GM23338 (cell line): ENCODE results near the gene SUGCT. TPM values are rescaled to one million over a fixed set of nuclear protein-coding genes. Genes with fewer than 3 reads are reported as not detected.

Experiments
- ATAC-seq: fragments of 200-7000 bp; cut with Tn5 transposase; 3 replicates; pipeline ENCODE4 v1.9.1; 2020
- DNase-seq: peaks from one replicate; pipeline ENCODE4 v3.0.0-alpha.2; 2015; ENCODE audit warnings: low spot score
- H2AFZ ChIP-seq: fragments of 200-600 bp; sonication (generic); 2 replicates; pipeline ENCODE4 v1.8.0; 2016; ENCODE audit warnings: antibody characterized with exemption, mild to moderate bottlenecking, moderate library complexity
- H3F3A ChIP-seq: fragments of 200-600 bp; sonication (generic); replicated peaks from 2 replicates; pipeline ENCODE4 v1.8.0; 2017; ENCODE audit warnings: antibody characterized with exemption, mixed run types, low read depth
- H3K27ac ChIP-seq: fragments of 200-600 bp; sonication (generic); 2 replicates; pipeline ENCODE4 v1.6.1; 2016; ENCODE audit warnings: low read depth
- H3K27me3 ChIP-seq: fragments of 200-600 bp; sonication (generic); 2 replicates; pipeline ENCODE4 v1.8.0; 2016; ENCODE audit warnings: mild to moderate bottlenecking, mixed run types, moderate library complexity; ENCODE audit not compliant: insufficient read depth
- H3K36me3 ChIP-seq: fragments of 200-600 bp; sonication (generic); 2 replicates; pipeline ENCODE4 v1.8.0; 2016; ENCODE audit warnings: mild to moderate bottlenecking; ENCODE audit not compliant: insufficient read depth
- H3K4me1 ChIP-seq: fragments of 200-600 bp; sonication (generic); 2 replicates; pipeline ENCODE4 v1.8.0; 2016; ENCODE audit warnings: mild to moderate bottlenecking, moderate library complexity; ENCODE audit not compliant: insufficient read depth
- H3K4me2 ChIP-seq: fragments of 200-600 bp; sonication (generic); 2 replicates; pipeline ENCODE4 v1.7.1; 2017; ENCODE audit warnings: mixed run types
- H3K4me3 ChIP-seq: fragments of 200-600 bp; sonication (generic); 2 replicates; pipeline ENCODE4 v1.6.1; 2016; ENCODE audit warnings: mixed run types
- H3K79me2 ChIP-seq: fragments of 200-600 bp; sonication (generic); replicated peaks from 2 replicates; pipeline ENCODE4 v1.8.0; 2017; ENCODE audit warnings: mild to moderate bottlenecking; ENCODE audit not compliant: insufficient read depth
- H3K9me2 ChIP-seq: fragments of 200-600 bp; sonication (generic); 2 replicates; pipeline ENCODE4 v1.8.0; 2017; ENCODE audit not compliant: insufficient read depth
- H4K20me1 ChIP-seq: fragments of 200-600 bp; sonication (generic); replicated peaks from 2 replicates; pipeline ENCODE4 v1.8.0; 2017; ENCODE audit warnings: mild to moderate bottlenecking; ENCODE audit not compliant: insufficient read depth
- H3K27ac Mint-ChIP-seq: 2 replicates; pipeline ENCODE4 v1.8.0; 2020; ENCODE audit warnings: inconsistent platforms, mild to moderate bottlenecking, moderate library complexity, mixed read lengths
- H3K27me3 Mint-ChIP-seq: 3 replicates; pipeline ENCODE4 v1.8.0; 2022; ENCODE audit warnings: low read depth, mild to moderate bottlenecking, moderate library complexity, mixed read lengths, inconsistent platforms; ENCODE audit not compliant: insufficient read depth, poor library complexity
- H3K36me3 Mint-ChIP-seq: 3 replicates; pipeline ENCODE4 v1.8.0; 2021; ENCODE audit warnings: low read depth, mild to moderate bottlenecking, inconsistent platforms, moderate library complexity, mixed read lengths
- H3K4me1 Mint-ChIP-seq: 3 replicates; pipeline ENCODE4 v1.8.0; 2020; ENCODE audit warnings: mild to moderate bottlenecking, inconsistent platforms, mixed read lengths
- H3K4me3 Mint-ChIP-seq: 3 replicates; pipeline ENCODE4 v1.8.0; 2021; ENCODE audit warnings: moderate library complexity, mild to moderate bottlenecking, inconsistent platforms, mixed read lengths
- H3K9me3 Mint-ChIP-seq: 3 replicates; pipeline ENCODE4 v1.8.0; 2020; ENCODE audit warnings: moderate library complexity, mild to moderate bottlenecking, inconsistent platforms, mixed read lengths
- CREB1 ChIP-seq: fragments of 250-450 bp; sonication (Bioruptor Pico); IDR thresholded peaks from 2 replicates; pipeline ENCODE4 v1.5.0; 2020; ENCODE audit warnings: low read depth, mild to moderate bottlenecking, moderate library complexity
- EZH2 ChIP-seq: fragments of 200-600 bp; sonication (generic); IDR thresholded peaks from one replicate; pipeline ENCODE4 v1.8.0; 2017; ENCODE audit warnings: antibody characterized with exemption, mild to moderate bottlenecking, low read depth; ENCODE audit not compliant: unreplicated experiment
- EZH2phosphoT487 ChIP-seq: fragments of 200-600 bp; sonication (generic); IDR thresholded peaks from one replicate; pipeline ENCODE4 v1.8.1; 2018; ENCODE audit warnings: antibody characterized with exemption; ENCODE audit not compliant: unreplicated experiment
- REST ChIP-seq: IDR thresholded peaks from one replicate; pipeline ENCODE4 v1.6.1; 2018; ENCODE audit warnings: antibody characterized with exemption; ENCODE audit not compliant: unreplicated experiment
- STAT1 ChIP-seq: IDR thresholded peaks from one replicate; pipeline ENCODE4 v1.6.1; 2016; ENCODE audit warnings: antibody characterized with exemption; ENCODE audit not compliant: unreplicated experiment
- ZNF462 ChIP-seq: fragments of 250-450 bp; sonication (Bioruptor Pico); IDR thresholded peaks from 2 replicates; pipeline ENCODE4 v1.5.0; 2020; ENCODE audit warnings: mild to moderate bottlenecking, moderate library complexity
- polyA plus RNA-seq: library from polyadenylated mRNA; unstranded; fragments of >200 nt; fragmentation: Nextera tagmentation; extraction: Ambion mirVana; gene quantifications from 2 replicates; pipeline ENCODE4 v1.2.1, GENCODE V29; 2016
- total RNA-seq: library from RNA; depleted of rRNA; stranded (reverse); fragments of >200 nt; shearing (Covaris generic); gene quantifications from 2 replicates; pipeline ENCODE4 v1.2.3, GENCODE V29; 2014

SUGCT gene
- total and polyA plus RNA-seq, 2 experiments from 2014 or later, result 4.2 to 5.6 TPM

GRCh38 chr7:40673285-40673684 lies 538.5 kb downstream of the SUGCT start (continued):
- TF ChIP-seq ZNF462 (CRISPR knock-in tag) (no peak), CREB1 (no peak)

GRCh38 chr7:40674316-40674715 lies 539.5 kb downstream of the SUGCT start:
- H3K4me1 ChIP-seq, result no peaks in the 10 kb centered on the region
- TF ChIP-seq EZH2 (no peak), STAT1 (no peak), EZH2phosphoT487 (no peak), CREB1 (no peak), ZNF462 (CRISPR knock-in tag) (no peak), REST (no peak)

More at GRCh38 chr7:40674316-40674715, 539.5 kb downstream of the SUGCT start:
- H4K20me1 ChIP-seq, result no peaks in the 10 kb centered on the region
- Mint-ChIP-seq H3K27ac (no peak overlapping the region), H3K4me1 (0 out of 3 replicates have a peak, but pooled peaks cover 2% of the 10 kb centered on the region), H3K9me3 (no peaks in the 10 kb centered on the region), H3K4me3 (no peak overlapping the region), H3K36me3 (no peaks in the 10 kb centered on the region), H3K27me3 (no peaks in the 10 kb centered on the region)
- H3K27me3 ChIP-seq, result no peaks in the 10 kb centered on the region
- no peaks in the 10 kb centered on the region for H3K9me2 ChIP-seq
- H3F3A ChIP-seq, result no peaks in the 10 kb centered on the region
- H3K4me2 ChIP-seq, result no peak overlapping the region
- H3K4me3 ChIP-seq, result no peak overlapping the region
- H3K27ac ChIP-seq, result no peak overlapping the region
- no peaks in the 10 kb centered on the region for H3K79me2 ChIP-seq
- no peak overlapping the region for H2AFZ ChIP-seq
- H3K36me3 ChIP-seq, result no peaks in the 10 kb centered on the region
- DNase-seq (no peak), ATAC-seq (no peak)
